Ovary (tissue), 9 donors: ENCODE data around the gene EPAS1. TPM values are rescaled to one million over a fixed set of nuclear protein-coding genes. Genes with fewer than 3 reads are reported as not detected.
A peak's percentile ranks its signal among the peaks of the same experiment; 100 is the strongest.

Source experiments
- DNase-seq, 5 donors: peaks; one replicate each; pipeline ENCODE4 v3.0.0-alpha.2; 2019 to 2020
- H3K27ac ChIP-seq, 2 donors: fragments of 200-600 bp; one replicate each; pipeline versions ENCODE4 v1.5.1 to v1.8.0; 2019 to 2022
- H3K27me3 ChIP-seq: fragments of 200-600 bp; one replicate; pipeline ENCODE4 v1.8.0; 2022
- H3K36me3 ChIP-seq: fragments of 200-600 bp; sonication (generic); one replicate; pipeline ENCODE4 v1.5.1; 2019
- H3K4me1 ChIP-seq: one replicate; pipeline ENCODE4 v1.8.1; 2013; ENCODE audit warnings: mild to moderate bottlenecking, moderate library complexity; ENCODE audit not compliant: insufficient read depth
- H3K4me3 ChIP-seq: fragments of 200-600 bp; sonication (generic); one replicate; pipeline ENCODE4 v1.5.1; 2017
- H3K9me3 ChIP-seq, 2 donors: fragments of 200-600 bp in 1 of 2; sonication (generic) in 1 of 2; one replicate each; pipeline versions ENCODE4 v1.5.1 to v1.8.1; 2013 to 2019; ENCODE audit warnings: mild to moderate bottlenecking in 1 of 2, moderate library complexity in 1 of 2
- EP300 ChIP-seq: sonication (generic); formaldehyde crosslinking; IDR thresholded peaks from one replicate; pipeline ENCODE4 v1.6.1; 2017; ENCODE audit warnings: antibody characterized with exemption
- POLR2A ChIP-seq: fragments of 450-650 bp; IDR thresholded peaks from one replicate; pipeline ENCODE4 v1.6.1; 2017; ENCODE audit warnings: antibody characterized with exemption, mild to moderate bottlenecking, moderate library complexity
- WGBS, 3 donors: extraction: QIAGEN DNeasy Blood & Tissue Kit in 1 of 3; methylation state at CpG; one replicate each; pipeline versions ENCODE4 v1.1.5 to v1.1.7; 2013 to 2017; 5-methylcytosine and 5-hydroxymethylcytosine counted together
- intact Hi-C, 4 donors: fragments of 100-400 bp; cut with DNase I; formaldehyde crosslinking; loops; one replicate each; pipeline versions ENCODE4 v1.11.0 to v1.15.1; 2022 to 2023
- polyA plus RNA-seq, 2 donors: library from polyadenylated mRNA; stranded (reverse); fragments of 200-250 nt in 1 of 2; fragments of 350-450 nt in 1 of 2; fragmentation: Illumina TruSeq in 1 of 2; extraction: RNeasy Lipid Tissue Mini Kit (QIAGEN cat#74804) in 1 of 2; gene quantifications; one replicate each; pipeline ENCODE4 v1.2.3, GENCODE V29; 2013 to 2014
- total RNA-seq, 7 donors: library from RNA; depleted of rRNA in 2 of 7; stranded (reverse); fragments of >200 nt in 2 of 7; fragmentation: NEBNext Ultra II Directional in 3 of 7; extraction: Animal tissue kit (Norgen Biotek cat#: 25700) in 3 of 7; gene quantifications; one replicate each; pipeline versions ENCODE4 v1.1.0 to v1.2.4, GENCODE V29; 2016 to 2023
- TF ChIP-seq, protein P1 (sequence below), 3 donors: fragments of 450-650 bp in 2 of 3; fragments of 200-600 bp in 1 of 3; IDR thresholded peaks; one replicate each; pipeline versions ENCODE4 v1.5.1 to v1.8.0; 2016 to 2022; ENCODE audit warnings: antibody characterized with exemption in 3 of 3, mild to moderate bottlenecking in 1 of 3
- donor health status: DM: no; HTN: no; CAD: no; lungs with moderate emphysema.
- donor health status: DM: no; HTN: no; CAD: no.
- donor health status: Bipolar disorder and iron deficiency.
- donor health status: DM: yes; HTN: yes; CAD: no.
- donor health status: DM: no; HTN: no; CAD: no.
- donor health status: DM: yes; HTN: yes; CAD: no.

Gene EPAS1
- total and polyA plus RNA-seq, 9 donors: 63.1 to 258 (median 82.7) TPM

DNA sequence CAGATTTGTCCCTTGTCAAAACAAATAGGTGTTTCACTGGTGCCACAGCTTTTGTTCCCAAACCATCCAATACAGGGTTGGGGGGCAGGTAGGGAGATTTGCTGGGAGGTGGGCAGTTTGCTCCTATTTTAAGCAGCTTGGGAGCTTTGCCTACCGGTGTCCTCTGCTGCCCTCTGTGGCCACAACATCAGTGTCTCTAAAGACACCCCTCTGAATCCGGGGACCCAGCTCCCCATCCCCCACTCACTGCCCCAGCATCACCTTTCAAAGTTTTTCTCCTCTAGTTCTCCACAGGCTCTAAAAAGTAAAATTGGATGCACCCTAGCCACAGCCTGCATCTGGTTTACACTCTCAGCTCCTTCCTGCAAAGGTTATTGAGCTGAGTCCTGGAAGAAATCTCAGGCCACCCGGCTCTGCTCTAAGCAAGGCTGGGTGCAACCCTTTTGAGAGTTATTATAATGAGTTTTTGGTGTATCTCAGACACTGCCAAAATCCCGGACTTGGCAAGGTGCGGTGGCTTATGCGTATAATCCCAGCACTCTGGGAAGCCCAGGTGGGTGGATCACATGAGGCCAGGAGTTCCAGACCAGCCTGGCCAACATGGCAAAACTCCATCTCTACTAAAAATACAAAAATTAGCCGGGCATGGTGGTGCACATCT, 2.9 kb upstream of the EPAS1 start:
- Histone ChIP-seq H3K27me3 (no peaks in the 10 kb centered on the region), H3K4me3 (no peak overlapping the region), H3K4me1 (peaks cover 4% of the 10 kb centered on the region), H3K9me3 (no peaks in the 10 kb centered on the region), H3K27ac (no peak overlapping the region), H3K36me3 (no peaks in the 10 kb centered on the region)
- intact Hi-C loops: loop anchor here in 1 of 4 donors (10.0 kb wide), 1 partner anchor 230 kb away; no protein-coding TSS in a partner anchor
- DNase-seq: peak in 2 of 5 donors; percentile 37 to 38
- 57 to 60% (median 60%) methylated on average over 7 of the region's 7 CpGs for WGBS, 3 donors
- TF ChIP-seq, protein P1, sequence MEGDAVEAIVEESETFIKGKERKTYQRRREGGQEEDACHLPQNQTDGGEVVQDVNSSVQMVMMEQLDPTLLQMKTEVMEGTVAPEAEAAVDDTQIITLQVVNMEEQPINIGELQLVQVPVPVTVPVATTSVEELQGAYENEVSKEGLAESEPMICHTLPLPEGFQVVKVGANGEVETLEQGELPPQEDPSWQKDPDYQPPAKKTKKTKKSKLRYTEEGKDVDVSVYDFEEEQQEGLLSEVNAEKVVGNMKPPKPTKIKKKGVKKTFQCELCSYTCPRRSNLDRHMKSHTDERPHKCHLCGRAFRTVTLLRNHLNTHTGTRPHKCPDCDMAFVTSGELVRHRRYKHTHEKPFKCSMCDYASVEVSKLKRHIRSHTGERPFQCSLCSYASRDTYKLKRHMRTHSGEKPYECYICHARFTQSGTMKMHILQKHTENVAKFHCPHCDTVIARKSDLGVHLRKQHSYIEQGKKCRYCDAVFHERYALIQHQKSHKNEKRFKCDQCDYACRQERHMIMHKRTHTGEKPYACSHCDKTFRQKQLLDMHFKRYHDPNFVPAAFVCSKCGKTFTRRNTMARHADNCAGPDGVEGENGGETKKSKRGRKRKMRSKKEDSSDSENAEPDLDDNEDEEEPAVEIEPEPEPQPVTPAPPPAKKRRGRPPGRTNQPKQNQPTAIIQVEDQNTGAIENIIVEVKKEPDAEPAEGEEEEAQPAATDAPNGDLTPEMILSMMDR (IDR thresholded peaks at IDR 0.05): no peak
- TF ChIP-seq POLR2A (no peak), EP300 (no peak)

DNA sequence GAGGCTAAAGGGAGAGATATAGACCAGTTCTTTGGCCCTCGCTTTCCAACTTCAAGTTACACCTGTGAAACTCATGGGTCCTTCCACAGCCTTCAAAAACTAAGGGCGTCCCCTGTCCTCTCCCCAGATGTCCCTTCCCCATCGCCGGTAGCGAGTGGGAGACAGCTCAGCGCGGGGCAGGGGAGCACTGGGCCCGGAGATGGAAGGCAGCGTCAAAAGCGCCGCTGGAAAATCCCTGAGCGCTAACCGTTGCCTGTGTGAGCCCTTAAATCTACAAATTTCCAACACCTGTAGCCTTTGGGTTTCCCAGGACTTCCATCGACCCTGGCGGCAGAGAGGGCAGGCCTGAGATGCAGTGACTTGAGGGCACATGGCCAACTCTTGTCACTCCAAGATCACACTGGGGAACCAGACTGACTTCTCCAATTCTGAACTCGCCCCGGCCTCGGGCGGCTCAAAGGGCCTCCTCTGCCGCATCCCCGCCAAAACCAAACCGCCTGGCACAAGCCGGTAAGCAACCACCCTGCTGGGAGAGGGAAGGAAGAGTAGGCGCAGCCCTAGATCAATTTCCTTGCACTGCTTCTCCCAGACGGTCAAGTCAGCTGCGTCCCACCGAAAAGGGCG, 879 bp upstream of the EPAS1 start:
- 39 to 43% (median 42%) methylated on average over 27 to 28 of the region's 28 CpGs for WGBS, 3 donors
- H3K27ac ChIP-seq: peak overlapping the region; percentile 63 to 92
- H3K4me1 ChIP-seq: peaks cover 6% of the 10 kb centered on the region
- intact Hi-C loops: loop anchor here in 3 of 4 donors (5.0 to 10.0 kb wide), 3 partner anchors 51 to 232 kb away; no protein-coding TSS in a partner anchor
- peak; percentile 38 to 68 (median 64) for DNase-seq
- H3K9me3 ChIP-seq: no peaks in the 10 kb centered on the region
- peak overlapping the region; percentile 73 for H3K4me3 ChIP-seq
- no peaks in the 10 kb centered on the region for H3K36me3 ChIP-seq
- TF ChIP-seq, protein P1 (IDR thresholded peaks at IDR 0.05): no peak
- TF ChIP-seq EP300: no peak
- TF ChIP-seq POLR2A: no peak
- H3K27me3 ChIP-seq: no peaks in the 10 kb centered on the region

- Histone ChIP-seq H3K9me3 (no peaks in the 10 kb centered on the region), H3K4me3 (peak overlapping the region; percentile 73), H3K27me3 (no peaks in the 10 kb centered on the region), H3K36me3 (no peaks in the 10 kb centered on the region), H3K27ac (peak overlapping the region; percentile 76 to 80), H3K4me1 (peaks cover 6% of the 10 kb centered on the region)
- 0 to 1% (median 0%) methylated on average over 62 to 65 of the region's 65 CpGs for WGBS, 3 donors
- TF ChIP-seq POLR2A: peak; percentile 5
- TF ChIP-seq, protein P1 (IDR thresholded peaks at IDR 0.05): no peak
- intact Hi-C loops: loop anchor here in 3 of 4 donors (2.0 to 10.0 kb wide), 5 partner anchors 37 to 233 kb away; no protein-coding TSS in a partner anchor
- peak; percentile 60 to 76 (median 74) for DNase-seq
Measured at GRCh38 chr2:46297546-46298271, 502 bp downstream of the EPAS1 start.

DNA sequence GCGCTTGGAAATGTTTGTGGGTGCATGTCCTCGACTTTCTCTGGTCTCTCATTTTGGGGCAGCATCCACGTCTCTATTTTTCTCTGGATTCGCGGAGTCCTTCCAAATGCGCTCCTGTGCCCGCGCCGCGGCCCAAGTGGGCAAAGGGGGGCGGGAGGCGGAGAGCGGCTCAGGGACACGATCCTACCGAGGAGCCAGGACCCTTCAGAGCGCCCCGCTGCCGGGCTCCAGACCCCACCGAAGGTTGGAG, 990 bp downstream of the EPAS1 start:
- Histone ChIP-seq H3K4me3 (peak overlapping the region; percentile 73), H3K4me1 (peaks cover 6% of the 10 kb centered on the region), H3K9me3 (no peaks in the 10 kb centered on the region), H3K36me3 (no peaks in the 10 kb centered on the region), H3K27ac (peak overlapping the region; percentile 76 to 80), H3K27me3 (no peaks in the 10 kb centered on the region)
- TF ChIP-seq EP300 (no peak), POLR2A (no peak)
- TF ChIP-seq, protein P1 (IDR thresholded peaks at IDR 0.05): no peak
- peak in 1 of 5 donors; percentile 47 for DNase-seq
- 0% methylated on average over 19 of the region's 19 CpGs for WGBS, 3 donors
- intact Hi-C loops: loop anchor here in 3 of 4 donors (2.0 to 10.0 kb wide), 5 partner anchors 37 to 233 kb away; no protein-coding TSS in a partner anchor
